ENCODE data around the gene PLOD3. TPM values are rescaled to one million over a fixed set of nuclear protein-coding genes. Genes with fewer than 3 reads are reported as not detected.

PLOD3 gene
- total and polyA plus RNA-seq, 2 donors (not counting 1 experiment from before 2014, with no cell fraction given): 40.1 to 47.5 TPM

GRCh38 chr7:101243646-101244374 is 26.4 kb upstream of the PLOD3 start:
- CTCF ChIA-PET: interaction anchor here (0.5 to 4.6 kb wide), 17 partner anchors 9 to 1244 kb away, joined by 3 to 65 read pairs (median 5); partner anchors contain the start of genes PLOD3, UFSP1 and ZNHIT1
- no peaks in the 10 kb centered on the region for H3K9me3 ChIP-seq (ENCODE audit: control extremely low read depth in 1 of 3, control insufficient read depth in 2 of 3, insufficient read depth in 1 of 3, low read length in 2 of 3)
- H4K20me1 ChIP-seq (ENCODE audit: control insufficient read depth, insufficient read depth, low read length, poor library complexity, severe bottlenecking): peaks cover 71% of the 10 kb centered on the region
- WGBS (ENCODE audit: insufficient coverage): 26% methylated on average over 24 of the region's 28 CpGs
- TF ChIP-seq, protein P1, sequence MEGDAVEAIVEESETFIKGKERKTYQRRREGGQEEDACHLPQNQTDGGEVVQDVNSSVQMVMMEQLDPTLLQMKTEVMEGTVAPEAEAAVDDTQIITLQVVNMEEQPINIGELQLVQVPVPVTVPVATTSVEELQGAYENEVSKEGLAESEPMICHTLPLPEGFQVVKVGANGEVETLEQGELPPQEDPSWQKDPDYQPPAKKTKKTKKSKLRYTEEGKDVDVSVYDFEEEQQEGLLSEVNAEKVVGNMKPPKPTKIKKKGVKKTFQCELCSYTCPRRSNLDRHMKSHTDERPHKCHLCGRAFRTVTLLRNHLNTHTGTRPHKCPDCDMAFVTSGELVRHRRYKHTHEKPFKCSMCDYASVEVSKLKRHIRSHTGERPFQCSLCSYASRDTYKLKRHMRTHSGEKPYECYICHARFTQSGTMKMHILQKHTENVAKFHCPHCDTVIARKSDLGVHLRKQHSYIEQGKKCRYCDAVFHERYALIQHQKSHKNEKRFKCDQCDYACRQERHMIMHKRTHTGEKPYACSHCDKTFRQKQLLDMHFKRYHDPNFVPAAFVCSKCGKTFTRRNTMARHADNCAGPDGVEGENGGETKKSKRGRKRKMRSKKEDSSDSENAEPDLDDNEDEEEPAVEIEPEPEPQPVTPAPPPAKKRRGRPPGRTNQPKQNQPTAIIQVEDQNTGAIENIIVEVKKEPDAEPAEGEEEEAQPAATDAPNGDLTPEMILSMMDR (IDR thresholded peaks at IDR 0.05): no peak
- TF ChIP-seq EZH2 (IDR thresholded peaks at IDR 0.05; ENCODE audit: borderline replicate concordance, insufficient read depth, low read depth, low read length, poor library complexity, severe bottlenecking): no peak
- H2AFZ ChIP-seq (ENCODE audit: insufficient read depth, low read depth, low read length, poor library complexity, severe bottlenecking): peak overlapping the region; percentile 90
- ATAC-seq (ENCODE audit: low read depth): no peak
- peaks cover 86% of the 10 kb centered on the region for H3K79me2 ChIP-seq (ENCODE audit: control insufficient read depth, insufficient read depth, low read length)
- H3K27me3 ChIP-seq (replicated peaks in 1 of 4; ENCODE audit: control extremely low read depth in 1 of 4, control insufficient read depth in 3 of 4, insufficient read depth in 4 of 4, low read length in 3 of 4): no peaks in the 10 kb centered on the region
- no peak for DNase-seq
- H3K9me3 Mint-ChIP-seq (ENCODE audit: insufficient read depth): no peaks in the 10 kb centered on the region
- intact Hi-C loops (cut with micrococcal nuclease): loop anchor here (1.0 to 2.0 kb wide), 11 partner anchors 8 to 631 kb away; partner anchors contain the start of genes AP1S1, IFT22, MOSPD3 and SRRT
- H3K27me3 Mint-ChIP-seq: no peaks in the 10 kb centered on the region
- H3K4me3 Mint-ChIP-seq: peak overlapping the region; percentile 98
- H3K4me2 ChIP-seq (replicated peaks; ENCODE audit: low read depth, low read length, poor library complexity, severe bottlenecking): peak overlapping the region; percentile 93
- H3K4me3 ChIP-seq (ENCODE audit: control extremely low read depth in 1 of 5, extremely low read depth in 1 of 5, insufficient read depth in 1 of 5, low read depth in 2 of 5, low read length in 4 of 5): peak overlapping the region; percentile 95 to 100 (median 99)
- peak overlapping the region; percentile 89 for H3K9ac ChIP-seq (ENCODE audit: low read length)
- H3K4me1 Mint-ChIP-seq: peaks cover 40% of the 10 kb centered on the region
- peaks cover 0 to 27% of the 10 kb centered on the region in 2 experiments for H3K36me3 ChIP-seq (replicated peaks in 1 of 2; ENCODE audit: control extremely low read depth in 1 of 2, control insufficient read depth in 1 of 2, extremely low read depth in 1 of 2, insufficient read depth in 2 of 2, low read length in 1 of 2)
- peak overlapping the region; percentile 91 to 97 for H3K27ac ChIP-seq (ENCODE audit: low read length in 2 of 2)
- H3K27ac Mint-ChIP-seq: peak overlapping the region; percentile 97
- peaks cover 13 to 31% of the 10 kb centered on the region in 2 donors for H3K4me1 ChIP-seq (ENCODE audit: control insufficient read depth in 2 of 2, insufficient read depth in 2 of 2, low read length in 2 of 2)
- POLR2A ChIA-PET: interaction anchor here (1.0 to 2.4 kb wide), 4 partner anchors 26 to 1739 kb away, joined by 4 to 15 read pairs (median 4); partner anchors contain the start of genes IFT22, PLOD3 and ZNHIT1

Data from B cell (primary cell).